ENCODE results near the gene CTNNB1.

- no peak for TF ChIP-seq POLR2A (IDR thresholded peaks at IDR 0.05)
- TF ChIP-seq CTCF (IDR thresholded peaks at IDR 0.05), result no peak
- TF ChIP-seq POLR2AphosphoS5 (IDR thresholded peaks at IDR 0.05), result no peak
Observed at GRCh38 chr3:41198046-41198445, 1.3 kb upstream of the CTNNB1 start.
